IPS DF 6.9 (cell line): Measurements from ENCODE around the gene TRIAP1.
A peak's percentile ranks its signal among the peaks of the same experiment; 100 is the strongest.
"Not testable (repeated sequence)": the region's sequence is repeated elsewhere in the genome, so short reads cannot be mapped to it uniquely, and the experiment has no call there.

Experiments
- DNase-seq: peaks from one replicate; pipeline ENCODE4 v3.0.0-alpha.2; 2013; ENCODE audit warnings: low read depth, low spot score
- H3K27ac ChIP-seq: one replicate; pipeline ENCODE4 v1.5.1; 2013; ENCODE audit warnings: low read length, control low read depth
- H3K27me3 ChIP-seq: 2 replicates; pipeline ENCODE4 v1.6.1; 2013; ENCODE audit warnings: mild to moderate bottlenecking, low read length; ENCODE audit not compliant: control insufficient read depth, insufficient read depth
- H3K36me3 ChIP-seq: 2 replicates; pipeline ENCODE4 v1.6.1; 2013; ENCODE audit warnings: low read length; ENCODE audit not compliant: control insufficient read depth, insufficient read depth
- H3K4me1 ChIP-seq: 2 replicates; pipeline ENCODE4 v1.6.1; 2013; ENCODE audit warnings: low read length; ENCODE audit not compliant: control insufficient read depth, insufficient read depth
- H3K4me3 ChIP-seq: 2 replicates; pipeline ENCODE4 v1.5.1; 2013; ENCODE audit warnings: mild to moderate bottlenecking, low read length
- H3K9me3 ChIP-seq: 2 replicates; pipeline ENCODE4 v1.6.1; 2013; ENCODE audit warnings: low read length, inconsistent platforms; ENCODE audit not compliant: control insufficient read depth, insufficient read depth
- WGBS: extraction: QIAGEN DNeasy Blood & Tissue Kit; methylation state at CpG from one replicate; pipeline ENCODE4 v1.1.7; 2013; ENCODE audit warnings: mixed read lengths, missing lambda C conversion rate; ENCODE audit not compliant: insufficient read length, insufficient coverage; 5-methylcytosine and 5-hydroxymethylcytosine counted together

TRIAP1 gene

GRCh38 chr12:120445911-120446843 is at the start of gene TRIAP1, which contains the start of gene GATC:
TSS of gene TRIAP1 (minus strand) at chr12:120446384. CDS start at chr12:120446372, 12 bp downstream.
TSS of gene GATC (plus strand) at chr12:120446444. CDS start at chr12:120446481, 37 bp downstream.
- no CpG with 5 or more reads among the region's 73 CpGs for WGBS
- Histone ChIP-seq H3K4me3 (peak within 1 kb of the TSS; percentile 82), H3K36me3 (0 out of 2 replicates have a peak, but pooled peaks cover 4% of the 10 kb centered on the region), H3K9me3 (no peaks in the 10 kb centered on the region), H3K27ac (no peak within 1 kb of the TSS), H3K4me1 (no peaks in the 10 kb centered on the region), H3K27me3 (no peaks in the 10 kb centered on the region)
- DNase-seq = no peak

GRCh38 chr12:120495186-120495730 is 49.1 kb upstream of the TRIAP1 start:
- no CpG with 5 or more reads among the region's 17 CpGs for WGBS
- no peak for DNase-seq
- H3K36me3 ChIP-seq = peaks cover 5% of the 10 kb centered on the region; the same call in 1 of the 2 replicates

GRCh38 chr12:120490833-120491512 is 44.8 kb upstream of the TRIAP1 start:
- H3K36me3 ChIP-seq = no peaks in the 10 kb centered on the region
- H3K9me3 ChIP-seq = no peaks in the 10 kb centered on the region
- DNase-seq = no peak
- no peaks in the 10 kb centered on the region for H3K27me3 ChIP-seq
- no peak overlapping the region for H3K27ac ChIP-seq
- WGBS = no CpG with 5 or more reads among the region's 2 CpGs
- H3K4me3 ChIP-seq = no peak overlapping the region
- H3K4me1 ChIP-seq = no peaks in the 10 kb centered on the region

More at GRCh38 chr12:120495186-120495730, 49.1 kb upstream of the TRIAP1 start:
- Histone ChIP-seq H3K27me3 (no peaks in the 10 kb centered on the region), H3K4me3 (peak overlapping the region; percentile 46; the same call in 1 of the 2 replicates), H3K4me1 (no peaks in the 10 kb centered on the region), H3K9me3 (no peaks in the 10 kb centered on the region), H3K27ac (no peak overlapping the region)

- H3K4me3 ChIP-seq = no peak overlapping the region
- H3K4me1 ChIP-seq = no peaks in the 10 kb centered on the region
- no peaks in the 10 kb centered on the region for H3K9me3 ChIP-seq
- no peak for DNase-seq
- H3K36me3 ChIP-seq = no peaks in the 10 kb centered on the region
- H3K27ac ChIP-seq = no peak overlapping the region
- no CpG with 5 or more reads among the region's 5 CpGs for WGBS
- no peaks in the 10 kb centered on the region for H3K27me3 ChIP-seq
Observed at GRCh38 chr12:120490325-120490724, 44.1 kb upstream of the TRIAP1 start.

GRCh38 chr12:120489018-120489417 is 42.8 kb upstream of the TRIAP1 start:
- H3K4me1 ChIP-seq = no peaks in the 10 kb centered on the region
- H3K4me3 ChIP-seq = no peak overlapping the region
- H3K27me3 ChIP-seq = no peaks in the 10 kb centered on the region
- H3K27ac ChIP-seq = no peak overlapping the region
- no peak for DNase-seq
- H3K36me3 ChIP-seq = no peaks in the 10 kb centered on the region
- no CpG with 5 or more reads among the region's 4 CpGs for WGBS
- no peaks in the 10 kb centered on the region for H3K9me3 ChIP-seq

- Histone ChIP-seq H3K27me3 (no peaks in the 10 kb centered on the region), H3K27ac (no peak overlapping the region), H3K9me3 (no peaks in the 10 kb centered on the region), H3K4me1 (no peaks in the 10 kb centered on the region), H3K4me3 (no peak overlapping the region), H3K36me3 (no peaks in the 10 kb centered on the region)
- DNase-seq = no peak
- no CpG with 5 or more reads among the region's 5 CpGs for WGBS
Observed at GRCh38 chr12:120488057-120488640, 42.0 kb upstream of the TRIAP1 start.

- not testable (repeated sequence) for H3K27me3 ChIP-seq, H3K4me3 ChIP-seq, H3K9me3 ChIP-seq, H3K27ac ChIP-seq, H3K36me3 ChIP-seq, H3K4me1 ChIP-seq, DNase-seq
- WGBS = no CpG with 5 or more reads among the region's 7 CpGs
Observed at GRCh38 chr12:120487552-120487951, 41.4 kb upstream of the TRIAP1 start.

- H3K4me3 ChIP-seq = no peak overlapping the region
- H3K27me3 ChIP-seq = no peaks in the 10 kb centered on the region
- no CpG with 5 or more reads among the region's 7 CpGs for WGBS
Observed at GRCh38 chr12:120485961-120486881, 40.0 kb upstream of the TRIAP1 start.

GRCh38 chr12:120483621-120484020 is 37.4 kb upstream of the TRIAP1 start:
- H3K4me3 ChIP-seq = no peak overlapping the region
- no peaks in the 10 kb centered on the region for H3K27me3 ChIP-seq
- H3K9me3 ChIP-seq = no peaks in the 10 kb centered on the region
- H3K27ac ChIP-seq = no peak overlapping the region
- no peaks in the 10 kb centered on the region for H3K36me3 ChIP-seq
- DNase-seq = no peak
- no peaks in the 10 kb centered on the region for H3K4me1 ChIP-seq
- no CpG with 5 or more reads among the region's 1 CpG for WGBS

More at GRCh38 chr12:120485961-120486881, 40.0 kb upstream of the TRIAP1 start:
- Histone ChIP-seq H3K9me3 (no peaks in the 10 kb centered on the region), H3K36me3 (no peaks in the 10 kb centered on the region), H3K27ac (no peak overlapping the region), H3K4me1 (no peaks in the 10 kb centered on the region)
- no peak for DNase-seq
